H54 (cell line): Measurements from ENCODE around the gene LMF2.
"Not testable (repeated sequence)": the region's sequence is repeated elsewhere in the genome, so short reads cannot be mapped to it uniquely, and the experiment has no call there.

Experiments used
- DNase-seq: peaks from one replicate; pipeline ENCODE4 v3.0.0; 2011; ENCODE audit warnings: low spot score, mixed read lengths; ENCODE audit not compliant: insufficient read length
- FAIRE-seq: peaks from 3 replicates; lab custom pipeline; 2011; peaks lifted over from hg19 to GRCh38; lab: Jason Lieb, UNC
- POLR2A ChIP-seq: IDR thresholded peaks from 2 replicates; pipeline ENCODE4 v1.6.1; 2011; ENCODE audit warnings: low read depth, mild to moderate bottlenecking, low read length

Gene LMF2

GRCh38 chr22:50523458-50523805 lies 15.9 kb upstream of the LMF2 start:
- FAIRE-seq = no peak

GRCh38 chr22:50522806-50523438 lies 15.4 kb upstream of the LMF2 start:
- FAIRE-seq = no peak
- TF ChIP-seq POLR2A = no peak
- DNase-seq = no peak

More at GRCh38 chr22:50523458-50523805, 15.9 kb upstream of the LMF2 start:
- no peak for DNase-seq
- TF ChIP-seq POLR2A = no peak

- DNase-seq (no peak), FAIRE-seq (no peak)
- TF ChIP-seq POLR2A = no peak
Measured at GRCh38 chr22:50522208-50522805, 14.8 kb upstream of the LMF2 start.

GRCh38 chr22:50521710-50522109 lies 14.2 kb upstream of the LMF2 start:
- DNase-seq = no peak
- TF ChIP-seq POLR2A = no peak
- no peak for FAIRE-seq

- no peak for TF ChIP-seq POLR2A
- no peak for FAIRE-seq
Measured at GRCh38 chr22:50520826-50521453, 13.4 kb upstream of the LMF2 start.

GRCh38 chr22:50520184-50520583 lies 12.7 kb upstream of the LMF2 start:
- not testable (repeated sequence) for DNase-seq, FAIRE-seq

More at GRCh38 chr22:50520826-50521453, 13.4 kb upstream of the LMF2 start:
- no peak for DNase-seq

GRCh38 chr22:50519151-50519550 lies 11.6 kb upstream of the LMF2 start:
- no peak for DNase-seq
- TF ChIP-seq POLR2A = no peak
- no peak for FAIRE-seq

GRCh38 chr22:50518606-50519005 lies 11.1 kb upstream of the LMF2 start:
- no peak for FAIRE-seq
- no peak for TF ChIP-seq POLR2A
- DNase-seq = no peak

- DNase-seq = no peak
- no peak for FAIRE-seq
- no peak for TF ChIP-seq POLR2A
Measured at GRCh38 chr22:50517495-50518260, 10.2 kb upstream of the LMF2 start.

- no peak for FAIRE-seq
- no peak for DNase-seq
- TF ChIP-seq POLR2A = no peak
Measured at GRCh38 chr22:50516891-50517290, 9.4 kb upstream of the LMF2 start.

GRCh38 chr22:50516068-50516467 lies 8.6 kb upstream of the LMF2 start:
- FAIRE-seq (no peak), DNase-seq (no peak)
- no peak for TF ChIP-seq POLR2A

- no peak for DNase-seq
- FAIRE-seq = no peak
- no peak for TF ChIP-seq POLR2A
Measured at GRCh38 chr22:50513175-50513574, 5.7 kb upstream of the LMF2 start.

GRCh38 chr22:50508897-50509296 lies 1.4 kb upstream of the LMF2 start:
- DNase-seq = no peak
- TF ChIP-seq POLR2A = no peak
- no peak for FAIRE-seq
